HG03159 (cell line): ENCODE results near the gene FBXO33.
"Not testable (repeated sequence)": the region's sequence is repeated elsewhere in the genome, so short reads cannot be mapped to it uniquely, and the experiment has no call there.

Experiments
- ATAC-seq: cut with Tn5 transposase; IDR thresholded peaks from one replicate; pipeline ENCODE4 v1.9.1; 2021; ENCODE audit warnings: mild to moderate bottlenecking, moderate library complexity; ENCODE audit not compliant: unreplicated experiment

The FBXO33 gene

DNA sequence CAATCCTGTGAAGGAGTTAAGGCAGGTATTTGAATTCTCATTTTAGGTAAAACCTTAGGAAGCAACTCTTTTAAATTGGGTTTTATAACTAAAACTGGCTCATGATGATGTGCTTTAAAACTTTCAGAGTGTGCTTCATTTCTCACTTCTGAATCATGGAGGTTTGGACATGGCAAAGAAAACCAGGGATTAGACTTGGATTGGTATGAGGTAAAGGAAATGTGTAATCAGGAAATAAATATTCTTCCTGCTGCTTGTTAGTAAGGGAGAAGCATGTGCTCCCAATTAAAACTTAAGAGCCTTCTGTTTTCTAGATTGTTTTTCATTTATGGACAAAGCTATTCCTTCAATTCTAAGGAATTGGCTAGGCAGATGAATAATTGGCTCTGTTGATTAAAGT, 57.4 kb downstream of the FBXO33 start:
- ATAC-seq = no peak

- ATAC-seq = no peak
Observed at GRCh38 chr14:39372656-39373055, 59.6 kb downstream of the FBXO33 start.

- no peak for ATAC-seq
Observed at GRCh38 chr14:39370415-39370814, 61.8 kb downstream of the FBXO33 start.

- ATAC-seq = no peak
Observed at GRCh38 chr14:39369029-39369428, 63.2 kb downstream of the FBXO33 start.

- ATAC-seq = no peak
Observed at GRCh38 chr14:39368261-39368959, 63.8 kb downstream of the FBXO33 start.

GRCh38 chr14:39367387-39367751, 64.9 kb downstream of the FBXO33 start:
- no peak for ATAC-seq

DNA sequence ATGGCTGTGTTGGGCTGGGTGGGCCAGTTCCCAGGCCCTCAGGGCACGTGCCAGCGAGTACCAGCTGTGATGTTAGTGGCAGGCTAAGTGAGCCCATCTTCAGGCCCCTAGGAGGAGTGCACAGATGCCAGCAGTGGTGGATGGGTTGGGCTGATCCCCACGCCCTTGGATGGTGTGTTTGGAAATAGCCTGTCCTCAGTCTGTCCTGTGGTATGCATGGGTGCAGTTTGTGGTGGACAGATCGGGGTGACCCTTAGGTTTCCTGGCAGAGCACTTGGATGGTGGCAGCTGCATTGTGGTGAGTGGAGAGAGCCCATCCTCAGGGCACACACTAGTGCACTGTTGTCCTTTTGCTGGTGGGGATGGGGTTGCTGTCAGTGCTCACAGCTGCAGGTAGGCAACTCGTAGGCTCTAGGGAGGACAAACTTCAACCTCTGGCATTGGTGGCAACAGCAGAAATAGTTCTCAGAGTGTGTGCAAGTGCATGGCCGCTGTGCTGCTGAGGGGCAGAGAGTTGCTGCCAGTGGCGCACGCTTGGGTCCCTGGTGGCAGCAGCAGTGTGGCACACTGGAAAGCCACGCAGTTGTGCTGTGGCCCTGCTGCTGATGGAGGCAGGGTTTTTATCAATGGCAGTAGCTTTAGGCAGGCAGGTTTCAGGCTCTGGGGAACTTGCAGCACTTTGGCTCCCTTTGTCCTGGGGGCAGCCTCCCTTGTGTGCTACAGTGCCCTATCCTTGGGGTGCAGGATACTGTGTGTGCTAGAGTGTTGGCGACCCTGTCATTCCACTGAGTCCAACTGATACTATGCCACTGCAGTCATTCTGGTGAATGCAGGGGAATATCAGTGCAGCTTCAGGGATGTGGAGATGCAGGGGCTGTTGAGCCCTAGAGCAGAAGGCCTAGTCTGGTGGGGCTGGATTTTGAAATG, 65.5 kb downstream of the FBXO33 start:
- ATAC-seq = no peak

- ATAC-seq = no peak
Observed at GRCh38 chr14:39365354-39365753, 66.9 kb downstream of the FBXO33 start.

GRCh38 chr14:39364509-39364908, 67.7 kb downstream of the FBXO33 start:
- no peak for ATAC-seq

- not testable (repeated sequence) for ATAC-seq
Observed at GRCh38 chr14:39361556-39361955, 70.7 kb downstream of the FBXO33 start.

DNA sequence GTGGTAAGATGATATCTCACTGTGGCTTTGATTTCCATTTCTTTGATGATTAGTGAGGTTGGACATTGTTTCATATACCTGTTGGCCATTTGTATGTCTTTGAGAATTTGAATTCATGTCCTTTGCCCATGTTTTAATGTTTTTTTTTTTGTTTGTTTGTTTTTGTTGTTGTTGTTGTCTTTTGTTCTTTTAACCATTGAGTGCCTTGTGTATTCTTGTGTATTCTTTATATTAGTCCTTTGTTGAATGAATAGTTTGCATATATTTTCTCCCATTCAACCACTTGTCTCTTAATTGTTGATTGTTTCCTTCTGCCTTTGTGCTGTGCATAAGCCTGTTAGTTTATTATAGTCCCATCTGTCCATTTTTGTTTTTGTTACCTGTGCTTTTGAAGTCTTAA, 71.9 kb downstream of the FBXO33 start:
- ATAC-seq = no peak

GRCh38 chr14:39359069-39359468, 73.2 kb downstream of the FBXO33 start:
- not testable (repeated sequence) for ATAC-seq

- ATAC-seq = no peak
Observed at GRCh38 chr14:39351708-39352107, 80.5 kb downstream of the FBXO33 start.

DNA sequence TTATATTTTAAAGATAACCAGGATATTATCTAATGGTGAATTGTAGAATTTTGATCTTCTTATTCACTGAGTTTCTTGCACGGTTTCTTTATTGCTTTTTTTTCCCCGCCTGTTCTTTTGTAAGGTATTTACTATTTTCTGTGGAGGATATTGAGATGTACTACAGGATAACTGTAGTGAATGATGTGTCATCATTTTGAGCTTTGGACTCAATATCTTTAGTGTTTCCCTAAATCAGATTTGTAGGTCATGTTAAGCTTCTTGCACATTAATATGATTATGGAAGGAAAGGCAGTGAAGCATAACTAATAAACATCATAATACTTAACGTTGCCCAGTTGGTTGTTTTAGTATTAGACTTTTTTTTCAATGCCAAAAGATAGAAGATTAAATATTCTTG, 81.4 kb downstream of the FBXO33 start:
- ATAC-seq = no peak
